Nephron (organoid): Measurements from ENCODE around the gene TTC23.
"Not testable (repeated sequence)": the region's sequence is repeated elsewhere in the genome, so short reads cannot be mapped to it uniquely, and the experiment has no call there.

ENCODE experiments used
- H3K27ac Mint-ChIP-seq, 3 experiments: 2 replicates each; pipeline ENCODE4 v1.8.0; 2020; ENCODE audit warnings: mixed read lengths in 3 of 3, mild to moderate bottlenecking in 2 of 3, moderate library complexity in 1 of 3
- H3K27me3 Mint-ChIP-seq: 2 replicates; pipeline ENCODE4 v1.8.0; 2021; ENCODE audit warnings: low read depth, mild to moderate bottlenecking, moderate library complexity, mixed read lengths
- H3K36me3 Mint-ChIP-seq: 2 replicates; pipeline ENCODE4 v1.8.0; 2020; ENCODE audit warnings: low read depth, mixed read lengths
- H3K4me1 Mint-ChIP-seq: 2 replicates; pipeline ENCODE4 v1.8.0; 2020; ENCODE audit warnings: mixed read lengths
- H3K4me3 Mint-ChIP-seq, 3 experiments: 2 replicates each; pipeline ENCODE4 v1.8.0; 2020; ENCODE audit warnings: mild to moderate bottlenecking in 3 of 3, mixed read lengths in 3 of 3, moderate library complexity in 2 of 3
- H3K9me3 Mint-ChIP-seq: 2 replicates; pipeline ENCODE4 v1.8.0; 2020; ENCODE audit warnings: mixed read lengths
- TF ChIP-seq, protein P1 (sequence below), 3 experiments: fragments of 200-600 bp; sonication (generic); IDR thresholded peaks; one replicate each; pipeline ENCODE4 v1.5.0; 2021; ENCODE audit warnings: antibody characterized with exemption in 3 of 3; ENCODE audit not compliant: unreplicated experiment in 3 of 3

Gene TTC23

DNA sequence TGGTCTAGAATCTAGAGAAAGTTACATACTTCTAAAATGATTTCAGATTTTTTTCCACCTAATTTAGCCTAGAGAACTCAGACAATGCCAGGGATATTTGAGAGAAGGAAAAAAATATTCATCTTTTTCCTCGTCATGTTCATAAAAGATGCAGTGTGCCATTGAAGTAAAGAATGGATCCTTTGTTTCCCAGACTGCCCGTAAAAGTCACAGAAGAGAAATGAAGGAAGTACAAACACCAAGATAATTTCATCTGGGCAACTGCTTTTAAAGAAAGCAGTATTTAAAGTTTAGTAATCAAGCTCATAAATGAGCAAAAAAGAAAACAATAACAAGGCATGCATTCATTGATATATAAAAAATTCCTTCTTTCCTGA, 47.2 kb downstream of the TTC23 start:
- peaks cover 10% of the 10 kb centered on the region for H3K9me3 Mint-ChIP-seq
- H3K27me3 Mint-ChIP-seq: no peaks in the 10 kb centered on the region
- no peak overlapping the region for H3K4me3 Mint-ChIP-seq
- H3K4me1 Mint-ChIP-seq: no peaks in the 10 kb centered on the region
- peaks cover 43% of the 10 kb centered on the region for H3K36me3 Mint-ChIP-seq
- no peak overlapping the region for H3K27ac Mint-ChIP-seq
- TF ChIP-seq, protein P1, sequence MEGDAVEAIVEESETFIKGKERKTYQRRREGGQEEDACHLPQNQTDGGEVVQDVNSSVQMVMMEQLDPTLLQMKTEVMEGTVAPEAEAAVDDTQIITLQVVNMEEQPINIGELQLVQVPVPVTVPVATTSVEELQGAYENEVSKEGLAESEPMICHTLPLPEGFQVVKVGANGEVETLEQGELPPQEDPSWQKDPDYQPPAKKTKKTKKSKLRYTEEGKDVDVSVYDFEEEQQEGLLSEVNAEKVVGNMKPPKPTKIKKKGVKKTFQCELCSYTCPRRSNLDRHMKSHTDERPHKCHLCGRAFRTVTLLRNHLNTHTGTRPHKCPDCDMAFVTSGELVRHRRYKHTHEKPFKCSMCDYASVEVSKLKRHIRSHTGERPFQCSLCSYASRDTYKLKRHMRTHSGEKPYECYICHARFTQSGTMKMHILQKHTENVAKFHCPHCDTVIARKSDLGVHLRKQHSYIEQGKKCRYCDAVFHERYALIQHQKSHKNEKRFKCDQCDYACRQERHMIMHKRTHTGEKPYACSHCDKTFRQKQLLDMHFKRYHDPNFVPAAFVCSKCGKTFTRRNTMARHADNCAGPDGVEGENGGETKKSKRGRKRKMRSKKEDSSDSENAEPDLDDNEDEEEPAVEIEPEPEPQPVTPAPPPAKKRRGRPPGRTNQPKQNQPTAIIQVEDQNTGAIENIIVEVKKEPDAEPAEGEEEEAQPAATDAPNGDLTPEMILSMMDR (IDR thresholded peaks at IDR 0.05; ENCODE audit: unreplicated experiment in 3 of 3): no peak

- Mint-ChIP-seq H3K27me3 (no peaks in the 10 kb centered on the region), H3K36me3 (peaks cover 45% of the 10 kb centered on the region), H3K4me1 (no peaks in the 10 kb centered on the region), H3K9me3 (peaks cover 8% of the 10 kb centered on the region), H3K27ac (no peak overlapping the region), H3K4me3 (no peak overlapping the region)
- TF ChIP-seq, protein P1 (IDR thresholded peaks at IDR 0.05; ENCODE audit: unreplicated experiment in 3 of 3): no peak
Measured at GRCh38 chr15:99201408-99202175, 47.8 kb downstream of the TTC23 start.

DNA sequence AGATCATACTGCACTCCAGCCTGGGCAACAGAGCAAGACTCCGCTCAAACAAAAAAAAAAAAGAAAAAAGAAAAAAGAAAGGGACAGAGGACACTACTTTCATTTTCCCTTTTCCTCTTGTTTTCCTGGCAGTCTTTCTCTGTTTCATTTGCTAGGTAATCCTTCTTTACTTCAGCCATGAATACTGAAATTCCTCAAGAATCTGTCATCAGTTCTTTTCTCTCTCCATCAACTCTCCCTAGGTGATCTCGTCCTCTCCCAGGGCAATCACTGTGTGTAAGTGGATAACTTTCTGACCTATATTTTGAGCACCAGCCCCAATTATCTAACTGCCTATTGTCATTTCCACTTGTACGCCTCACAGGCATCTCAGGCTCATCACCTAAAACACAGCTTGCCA, 51.5 kb downstream of the TTC23 start:
- H3K36me3 Mint-ChIP-seq: peaks cover 59% of the 10 kb centered on the region
- no peak overlapping the region for H3K27ac Mint-ChIP-seq
- TF ChIP-seq, protein P1 (IDR thresholded peaks at IDR 0.05; ENCODE audit: unreplicated experiment in 3 of 3): no peak
- no peak overlapping the region for H3K4me3 Mint-ChIP-seq
- H3K4me1 Mint-ChIP-seq: no peaks in the 10 kb centered on the region
- peaks cover 3% of the 10 kb centered on the region for H3K9me3 Mint-ChIP-seq
- H3K27me3 Mint-ChIP-seq: no peaks in the 10 kb centered on the region

DNA sequence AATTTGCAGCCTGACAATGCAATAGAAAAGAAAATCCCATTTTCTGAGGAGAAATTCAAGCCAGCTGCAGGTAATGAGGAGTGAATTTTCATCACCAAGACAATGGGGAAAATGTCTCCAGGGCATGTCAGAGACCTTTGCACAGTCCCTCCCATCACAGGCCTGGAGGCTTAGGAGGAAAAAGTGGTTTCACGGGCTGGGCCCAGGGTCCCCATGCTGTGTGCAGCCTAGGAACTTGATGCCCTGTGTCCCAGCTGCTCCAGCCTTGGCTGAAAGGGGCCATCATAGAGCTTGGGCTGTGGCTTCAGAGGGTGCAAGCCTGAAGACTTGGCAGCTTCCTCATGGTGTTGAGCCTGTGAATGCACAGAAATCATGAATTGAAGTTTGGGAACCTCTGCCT, 57.2 kb downstream of the TTC23 start:
- H3K36me3 Mint-ChIP-seq: peaks cover 83% of the 10 kb centered on the region
- not testable (repeated sequence) for H3K4me1 Mint-ChIP-seq, H3K27ac Mint-ChIP-seq, H3K4me3 Mint-ChIP-seq, H3K27me3 Mint-ChIP-seq
- H3K9me3 Mint-ChIP-seq: peaks cover 14% of the 10 kb centered on the region

- H3K27me3 Mint-ChIP-seq: no peaks in the 10 kb centered on the region
- H3K9me3 Mint-ChIP-seq: peaks cover 11% of the 10 kb centered on the region
- no peak overlapping the region for H3K27ac Mint-ChIP-seq
- H3K4me3 Mint-ChIP-seq: no peak overlapping the region
- H3K36me3 Mint-ChIP-seq: peaks cover 74% of the 10 kb centered on the region
- H3K4me1 Mint-ChIP-seq: peaks cover under 1% of the 10 kb centered on the region
- TF ChIP-seq, protein P1 (IDR thresholded peaks at IDR 0.05; ENCODE audit: unreplicated experiment in 3 of 3): no peak
Measured at GRCh38 chr15:99187936-99188335, 61.4 kb downstream of the TTC23 start.

- Mint-ChIP-seq H3K9me3 (no peaks in the 10 kb centered on the region), H3K36me3 (peaks cover 54% of the 10 kb centered on the region), H3K4me3 (no peak overlapping the region), H3K4me1 (peaks cover 24% of the 10 kb centered on the region), H3K27ac (no peak overlapping the region), H3K27me3 (no peaks in the 10 kb centered on the region)
- TF ChIP-seq, protein P1 (IDR thresholded peaks at IDR 0.05; ENCODE audit: unreplicated experiment in 3 of 3): no peak
Measured at GRCh38 chr15:99185414-99186130, 63.8 kb downstream of the TTC23 start.
